Hepatocyte (in vitro differentiated cells): Measurements from ENCODE around the gene TNFRSF1B. TPM values are rescaled to one million over a fixed set of nuclear protein-coding genes. Genes with fewer than 3 reads are reported as not detected.
A peak's percentile ranks its signal among the peaks of the same experiment; 100 is the strongest.

Experiments used
- DNase-seq: peaks from one replicate; pipeline ENCODE4 v3.0.0-alpha.2; 2016; ENCODE audit warnings: low spot score
- H2AFZ ChIP-seq: fragments of 200-600 bp; sonication (generic); 2 replicates; pipeline ENCODE4 v1.6.0; 2016; ENCODE audit warnings: antibody characterized with exemption, mild to moderate bottlenecking
- H3K27ac ChIP-seq: fragments of 200-600 bp; sonication (generic); 2 replicates; pipeline ENCODE4 v1.5.1; 2016; ENCODE audit warnings: mild to moderate bottlenecking
- H3K27me3 ChIP-seq: fragments of 200-600 bp; sonication (generic); 2 replicates; pipeline ENCODE4 v1.6.1; 2016
- H3K36me3 ChIP-seq: fragments of 200-600 bp; sonication (generic); replicated peaks from 2 replicates; pipeline ENCODE4 v1.5.1; 2016; ENCODE audit warnings: low read depth; ENCODE audit not compliant: insufficient read depth
- H3K4me1 ChIP-seq: fragments of 200-600 bp; sonication (generic); 2 replicates; pipeline ENCODE4 v1.5.1; 2016; ENCODE audit warnings: mild to moderate bottlenecking, moderate library complexity; ENCODE audit not compliant: insufficient read depth
- H3K4me2 ChIP-seq: fragments of 200-600 bp; sonication (generic); 2 replicates; pipeline ENCODE4 v1.6.0; 2016
- H3K4me3 ChIP-seq: fragments of 200-600 bp; sonication (generic); 2 replicates; pipeline ENCODE4 v1.5.1; 2016; ENCODE audit warnings: mild to moderate bottlenecking
- H3K79me2 ChIP-seq: fragments of 200-600 bp; sonication (generic); 2 replicates; pipeline ENCODE4 v1.6.0; 2017; ENCODE audit warnings: mild to moderate bottlenecking
- H3K9me2 ChIP-seq: fragments of 200-600 bp; sonication (generic); replicated peaks from 2 replicates; pipeline ENCODE4 v1.6.0; 2017; ENCODE audit warnings: mild to moderate bottlenecking; ENCODE audit not compliant: insufficient read depth
- H3K9me3 ChIP-seq: fragments of 200-600 bp; sonication (generic); 2 replicates; pipeline ENCODE4 v1.5.1; 2016; ENCODE audit warnings: low read depth, mild to moderate bottlenecking
- H4K20me1 ChIP-seq: fragments of 200-600 bp; sonication (generic); 2 replicates; pipeline ENCODE4 v1.6.0; 2016; ENCODE audit warnings: mild to moderate bottlenecking; ENCODE audit not compliant: insufficient read depth, poor library complexity, severe bottlenecking
- EZH2 ChIP-seq: fragments of 200-600 bp; sonication (generic); IDR thresholded peaks from 2 replicates; pipeline ENCODE4 v1.6.1; 2016; ENCODE audit warnings: antibody characterized with exemption, mild to moderate bottlenecking, borderline replicate concordance
- EZH2phosphoT487 ChIP-seq: fragments of 200-600 bp; sonication (generic); IDR thresholded peaks from one replicate; pipeline ENCODE4 v1.6.1; 2018; ENCODE audit warnings: antibody characterized with exemption, mild to moderate bottlenecking, low read depth, moderate library complexity; ENCODE audit not compliant: unreplicated experiment, severe bottlenecking
- WGBS: methylation state at CpG from one replicate; pipeline ENCODE4 v1.1.6; 2016; ENCODE audit warnings: low lambda C conversion rate; ENCODE audit errors: missing lambda C conversion rate; 5-methylcytosine and 5-hydroxymethylcytosine counted together
- polyA plus RNA-seq: library from polyadenylated mRNA; unstranded; fragments of >200 nt; fragmentation: Nextera tagmentation; extraction: Ambion mirVana; gene quantifications from 2 replicates; pipeline ENCODE4 v1.2.1, GENCODE V29; 2016
- total RNA-seq: library from RNA; depleted of rRNA; stranded (reverse); fragments of >200 nt; gene quantifications from 2 replicates; pipeline ENCODE4 v1.2.3, GENCODE V29; 2014
- TF ChIP-seq, protein P1 (sequence below): fragments of 200-600 bp; sonication (generic); IDR thresholded peaks from 2 replicates; pipeline ENCODE4 v1.5.1; 2016; ENCODE audit warnings: antibody characterized with exemption, mild to moderate bottlenecking; ENCODE audit not compliant: poor library complexity

The TNFRSF1B gene
- total and polyA plus RNA-seq, 2 experiments from 2014 or later: 4.3 to 13.4 TPM

- no peak for DNase-seq
- Histone ChIP-seq H4K20me1 (no peaks in the 10 kb centered on the region), H3K9me3 (no peaks in the 10 kb centered on the region), H3K36me3 (no peaks in the 10 kb centered on the region), H3K9me2 (no peaks in the 10 kb centered on the region), H3K27me3 (no peaks in the 10 kb centered on the region), H3K4me2 (no peak overlapping the region), H3K4me1 (peaks cover 31% of the 10 kb centered on the region), H3K79me2 (no peaks in the 10 kb centered on the region), H2AFZ (no peak overlapping the region), H3K4me3 (no peak overlapping the region), H3K27ac (no peak overlapping the region)
- WGBS: 91% methylated on average over 12 of the region's 12 CpGs
- TF ChIP-seq EZH2phosphoT487 (no peak), EZH2 (no peak)
- TF ChIP-seq, protein P1, sequence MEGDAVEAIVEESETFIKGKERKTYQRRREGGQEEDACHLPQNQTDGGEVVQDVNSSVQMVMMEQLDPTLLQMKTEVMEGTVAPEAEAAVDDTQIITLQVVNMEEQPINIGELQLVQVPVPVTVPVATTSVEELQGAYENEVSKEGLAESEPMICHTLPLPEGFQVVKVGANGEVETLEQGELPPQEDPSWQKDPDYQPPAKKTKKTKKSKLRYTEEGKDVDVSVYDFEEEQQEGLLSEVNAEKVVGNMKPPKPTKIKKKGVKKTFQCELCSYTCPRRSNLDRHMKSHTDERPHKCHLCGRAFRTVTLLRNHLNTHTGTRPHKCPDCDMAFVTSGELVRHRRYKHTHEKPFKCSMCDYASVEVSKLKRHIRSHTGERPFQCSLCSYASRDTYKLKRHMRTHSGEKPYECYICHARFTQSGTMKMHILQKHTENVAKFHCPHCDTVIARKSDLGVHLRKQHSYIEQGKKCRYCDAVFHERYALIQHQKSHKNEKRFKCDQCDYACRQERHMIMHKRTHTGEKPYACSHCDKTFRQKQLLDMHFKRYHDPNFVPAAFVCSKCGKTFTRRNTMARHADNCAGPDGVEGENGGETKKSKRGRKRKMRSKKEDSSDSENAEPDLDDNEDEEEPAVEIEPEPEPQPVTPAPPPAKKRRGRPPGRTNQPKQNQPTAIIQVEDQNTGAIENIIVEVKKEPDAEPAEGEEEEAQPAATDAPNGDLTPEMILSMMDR: no peak
Measured at GRCh38 chr1:12145616-12146342, 21.0 kb upstream of the TNFRSF1B start.

DNA sequence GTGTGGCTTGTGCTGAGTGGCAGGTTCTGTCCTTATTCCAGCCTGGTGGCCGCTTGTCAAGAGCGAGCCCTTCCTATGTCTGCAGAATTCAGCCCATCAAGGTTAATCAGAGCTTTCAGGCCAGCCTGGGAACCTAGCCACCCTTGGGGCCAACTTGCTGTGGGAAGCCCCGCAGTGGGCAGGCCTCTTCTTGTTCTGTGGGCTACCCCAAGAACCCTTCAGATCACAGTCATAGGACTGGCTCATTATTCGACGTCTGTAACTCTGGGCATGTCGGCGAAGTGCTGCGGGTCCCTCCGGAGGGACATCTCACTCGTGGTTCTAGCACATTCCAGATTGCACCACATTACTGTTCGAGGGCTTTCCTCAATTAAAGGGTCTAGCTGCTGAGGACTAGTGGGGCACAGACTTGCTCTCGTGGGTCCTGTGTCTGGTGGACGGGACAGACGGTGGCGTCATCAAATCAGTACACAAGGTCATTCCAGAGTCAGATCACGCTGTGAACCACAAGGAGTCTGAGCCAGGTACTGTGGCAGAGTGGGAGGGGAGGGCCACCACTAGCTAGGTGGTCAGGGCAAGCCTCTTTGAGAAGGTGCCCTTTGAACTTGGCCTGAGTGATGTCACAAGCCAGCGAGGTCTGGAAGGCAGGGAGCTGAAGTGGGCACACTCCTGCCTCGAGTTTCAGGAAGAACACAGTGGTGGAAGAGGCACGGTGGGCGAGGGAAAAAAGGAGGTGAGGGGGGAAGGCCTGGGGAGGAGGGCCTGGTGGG, 20.3 kb upstream of the TNFRSF1B start:
- H3K27me3 ChIP-seq: no peaks in the 10 kb centered on the region
- H3K36me3 ChIP-seq: no peaks in the 10 kb centered on the region
- H3K4me1 ChIP-seq: peaks cover 28% of the 10 kb centered on the region
- H3K9me3 ChIP-seq: no peaks in the 10 kb centered on the region
- no peak overlapping the region for H3K4me2 ChIP-seq
- H3K4me3 ChIP-seq: no peak overlapping the region
- 84% methylated on average over 20 of the region's 20 CpGs for WGBS
- no peak overlapping the region for H2AFZ ChIP-seq
- H3K9me2 ChIP-seq: no peaks in the 10 kb centered on the region
- H3K79me2 ChIP-seq: no peaks in the 10 kb centered on the region
- H3K27ac ChIP-seq: peak overlapping the region; percentile 86
- no peak for DNase-seq
- H4K20me1 ChIP-seq: no peaks in the 10 kb centered on the region
- TF ChIP-seq EZH2: no peak
- TF ChIP-seq, protein P1: no peak
- TF ChIP-seq EZH2phosphoT487: no peak

GRCh38 chr1:12147201-12147701, 19.5 kb upstream of the TNFRSF1B start:
- H3K27me3 ChIP-seq: no peaks in the 10 kb centered on the region
- no peak overlapping the region for H3K4me3 ChIP-seq
- H3K36me3 ChIP-seq: no peaks in the 10 kb centered on the region
- 77% methylated on average over 8 of the region's 8 CpGs for WGBS
- no peaks in the 10 kb centered on the region for H3K9me3 ChIP-seq
- H3K27ac ChIP-seq: peak overlapping the region; percentile 86
- H2AFZ ChIP-seq: no peak overlapping the region
- no peak overlapping the region for H3K4me2 ChIP-seq
- H3K9me2 ChIP-seq: no peaks in the 10 kb centered on the region
- TF ChIP-seq EZH2 (no peak), EZH2phosphoT487 (no peak)
- TF ChIP-seq, protein P1: no peak
- no peak for DNase-seq
- H3K4me1 ChIP-seq: peaks cover 28% of the 10 kb centered on the region
- no peaks in the 10 kb centered on the region for H4K20me1 ChIP-seq
- H3K79me2 ChIP-seq: no peaks in the 10 kb centered on the region
